Fibroblast of lung (primary cell): ENCODE data around the gene CRAMP1.

Source experiments
- EZH2 ChIP-seq: IDR thresholded peaks from 2 replicates; pipeline ENCODE4 v1.5.1; 2012; ENCODE audit warnings: low read length, control low read depth, mild to moderate bottlenecking; ENCODE audit errors: missing control alignments
- TF ChIP-seq, protein P1 (sequence below), 2 donors: IDR thresholded peaks in 1 of 2; conservative IDR thresholded peaks in 1 of 2; 1 replicate in 1 of 2; 2 replicates in 1 of 2; pipeline ENCODE4 v1.5.1; 2011 to 2012; ENCODE audit warnings: low read length in 2 of 2, control low read depth in 1 of 2, inconsistent platforms in 1 of 2, low read depth in 1 of 2, mild to moderate bottlenecking in 1 of 2

DNA sequence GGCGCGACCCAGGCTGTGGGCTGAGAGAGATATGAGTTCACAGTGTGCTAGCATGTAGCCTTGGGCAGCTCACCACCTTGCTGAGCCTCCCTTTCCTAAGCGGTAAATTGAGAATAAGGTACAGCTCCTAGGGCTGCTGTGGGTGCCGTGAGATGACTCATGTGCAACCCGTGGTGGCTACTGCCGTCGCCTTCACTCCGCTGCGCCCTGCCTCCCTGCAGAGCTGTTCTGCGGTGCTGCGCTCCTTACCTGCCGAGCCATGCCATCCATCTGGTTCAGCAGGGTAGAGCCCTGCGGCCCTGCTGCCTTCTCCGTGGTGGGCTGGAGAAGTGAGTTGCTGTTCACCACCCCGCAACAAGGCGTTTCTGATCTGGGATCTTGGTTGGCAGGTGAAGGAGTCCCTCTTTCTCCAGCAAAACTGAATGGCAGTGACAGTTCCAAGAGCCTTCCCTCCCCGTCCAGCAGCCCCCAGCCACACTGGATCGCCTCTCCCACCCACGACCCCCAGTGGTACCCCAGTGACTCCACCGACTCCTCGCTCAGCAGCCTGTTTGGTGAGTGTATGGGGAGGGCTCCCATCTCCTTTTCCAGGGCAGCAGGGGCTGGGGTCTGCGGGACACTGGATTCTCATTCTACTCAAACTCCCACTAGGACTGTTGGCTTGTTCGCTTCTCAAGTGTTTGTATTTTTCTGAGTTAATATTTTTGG is 56.6 kb downstream of the CRAMP1 start:
- no peak for TF ChIP-seq EZH2
- TF ChIP-seq, protein P1, sequence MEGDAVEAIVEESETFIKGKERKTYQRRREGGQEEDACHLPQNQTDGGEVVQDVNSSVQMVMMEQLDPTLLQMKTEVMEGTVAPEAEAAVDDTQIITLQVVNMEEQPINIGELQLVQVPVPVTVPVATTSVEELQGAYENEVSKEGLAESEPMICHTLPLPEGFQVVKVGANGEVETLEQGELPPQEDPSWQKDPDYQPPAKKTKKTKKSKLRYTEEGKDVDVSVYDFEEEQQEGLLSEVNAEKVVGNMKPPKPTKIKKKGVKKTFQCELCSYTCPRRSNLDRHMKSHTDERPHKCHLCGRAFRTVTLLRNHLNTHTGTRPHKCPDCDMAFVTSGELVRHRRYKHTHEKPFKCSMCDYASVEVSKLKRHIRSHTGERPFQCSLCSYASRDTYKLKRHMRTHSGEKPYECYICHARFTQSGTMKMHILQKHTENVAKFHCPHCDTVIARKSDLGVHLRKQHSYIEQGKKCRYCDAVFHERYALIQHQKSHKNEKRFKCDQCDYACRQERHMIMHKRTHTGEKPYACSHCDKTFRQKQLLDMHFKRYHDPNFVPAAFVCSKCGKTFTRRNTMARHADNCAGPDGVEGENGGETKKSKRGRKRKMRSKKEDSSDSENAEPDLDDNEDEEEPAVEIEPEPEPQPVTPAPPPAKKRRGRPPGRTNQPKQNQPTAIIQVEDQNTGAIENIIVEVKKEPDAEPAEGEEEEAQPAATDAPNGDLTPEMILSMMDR (conservative IDR thresholded peaks at IDR 0.05 in 1 of 2, IDR thresholded peaks at IDR 0.05 in 1 of 2; ENCODE audit: low read depth in 1 of 2, low read length in 2 of 2), result no peak
